Prostate gland (tissue), 2 donors: ENCODE measurements around the gene OPHN1. TPM values are rescaled to one million over a fixed set of nuclear protein-coding genes. Genes with fewer than 3 reads are reported as not detected.

Source experiments
- DNase-seq: peaks from one replicate; pipeline ENCODE4 v3.0.0-alpha.2; 2019; ENCODE audit warnings: low spot score
- H3K27ac ChIP-seq, 2 donors: fragments of 200-600 bp; sonication (generic); 2 replicates each; pipeline ENCODE4 v1.5.1; 2017 to 2019
- H3K27me3 ChIP-seq: fragments of 200-600 bp; sonication (generic); replicated peaks from 2 replicates; pipeline ENCODE4 v1.5.1; 2019; ENCODE audit not compliant: insufficient read depth
- H3K36me3 ChIP-seq, 2 donors: fragments of 200-600 bp; sonication (generic); 1 replicate in 1 of 2; 2 replicates in 1 of 2; pipeline versions ENCODE4 v1.5.1 to v1.8.1; 2017 to 2019
- H3K4me1 ChIP-seq: fragments of 200-600 bp; sonication (generic); replicated peaks from 2 replicates; pipeline ENCODE4 v1.5.1; 2019
- H3K4me3 ChIP-seq, 2 donors: fragments of 200-600 bp; sonication (generic); 2 replicates each; pipeline ENCODE4 v1.5.1; 2017 to 2019
- H3K9me3 ChIP-seq: fragments of 200-600 bp; sonication (generic); 2 replicates; pipeline ENCODE4 v1.5.1; 2017
- CTCF ChIP-seq, 4 experiments: fragments of 200-600 bp in 2 of 4; fragments of 450-650 bp in 2 of 4; sonication (generic) in 2 of 4; IDR thresholded peaks; 1 replicate in 3 of 4; 2 replicates in 1 of 4; pipeline ENCODE4 v1.5.1; 2016 to 2019; ENCODE audit warnings: antibody characterized with exemption in 4 of 4, mild to moderate bottlenecking in 2 of 4, moderate library complexity in 2 of 4
- POLR2A ChIP-seq: fragments of 450-650 bp; IDR thresholded peaks from one replicate; pipeline ENCODE4 v1.6.1; 2016; ENCODE audit warnings: antibody characterized with exemption, mild to moderate bottlenecking
- POLR2AphosphoS5 ChIP-seq: sonication (generic); formaldehyde crosslinking; IDR thresholded peaks from one replicate; pipeline ENCODE4 v1.6.1; 2017; ENCODE audit warnings: antibody characterized with exemption
- intact Hi-C: fragments of 100-400 bp; cut with DNase I; formaldehyde crosslinking; loops from one replicate; pipeline ENCODE4 v1.14.2; 2022
- small RNA-seq, 2 donors: library from RNA; depleted of rRNA; stranded (forward); fragments of <200 nt; gene quantifications; one replicate each; pipeline ENCODE3, GENCODE V24; 2016
- total RNA-seq, 2 donors: library from RNA; depleted of rRNA; stranded (reverse); fragments of >200 nt; gene quantifications; one replicate each; pipeline ENCODE4 v1.1.0, GENCODE V29; 2016

OPHN1 gene
- total RNA-seq, 2 donors from 2014 or later = 18.7 to 26.2 TPM

GRCh38 chrX:67998540-67998939 lies 434.8 kb downstream of the OPHN1 start:
- DNase-seq = no peak
- intact Hi-C loops = no loop called here
- TF ChIP-seq POLR2AphosphoS5 (no peak), CTCF (IDR thresholded peaks at IDR 0.05) (no peak), POLR2A (no peak)
- Histone ChIP-seq H3K4me1 (no peaks in the 10 kb centered on the region), H3K27me3 (no peaks in the 10 kb centered on the region), H3K4me3 (no peak overlapping the region), H3K27ac (no peak overlapping the region), H3K36me3 (no peaks in the 10 kb centered on the region), H3K9me3 (no peaks in the 10 kb centered on the region)

Small RNA genes lying within 50 kb of the gene (small RNA-seq; reads per million reads assigned to genes)
- 0 reads per million in 2 donors for gene RF00019
- 0 to 0.10 reads per million in 2 donors for gene RNU6-1225P

Other genes starting within 250 kb of the OPHN1 start
- 10 to 100 TPM; 28.6 to 41.8 TPM for gene YIPF6, start 65.6 kb upstream of the OPHN1 start, total RNA-seq
- gene STARD8, start 214.2 kb upstream of the OPHN1 start, total RNA-seq = 10 to 100 TPM in 1 of 2 donors, 1 to 10 TPM in 1; 5.6 to 14.3 TPM